SK-N-SH treated with all-trans-retinoic acid at 6 μM for 48 hours (cell line): Measurements from ENCODE around the gene MAP2.

Experiments used
- ATAC-seq: fragments of 200-7000 bp; cut with Tn5 transposase; 3 replicates; pipeline ENCODE4 v1.9.1; 2020; ENCODE audit warnings: mild to moderate bottlenecking, moderate library complexity
- ARNTL ChIP-seq: fragments of 450-650 bp; formaldehyde crosslinking; IDR thresholded peaks from 2 replicates; pipeline ENCODE4 v1.5.0; 2020; ENCODE audit warnings: low read depth, mild to moderate bottlenecking, moderate library complexity, borderline replicate concordance
- BACH2 ChIP-seq: fragments of 250-450 bp; sonication (Bioruptor Pico); IDR thresholded peaks from 2 replicates; pipeline ENCODE4 v1.9.0; 2021; ENCODE audit warnings: mild to moderate bottlenecking, borderline replicate concordance
- CREB5 ChIP-seq: fragments of 250-450 bp; sonication (Bioruptor Pico); IDR thresholded peaks from 2 replicates; pipeline ENCODE4 v1.5.1; 2020; ENCODE audit warnings: low read depth, mild to moderate bottlenecking, moderate library complexity
- CSDC2 ChIP-seq: fragments of 250-450 bp; sonication (Bioruptor Pico); IDR thresholded peaks from 2 replicates; pipeline ENCODE4 v1.5.0; 2020; ENCODE audit warnings: mild to moderate bottlenecking, moderate library complexity
- CSRNP3 ChIP-seq: fragments of 250-450 bp; sonication (Bioruptor Pico); IDR thresholded peaks from 2 replicates; pipeline ENCODE4 v1.5.1; 2021; ENCODE audit warnings: mild to moderate bottlenecking, moderate library complexity
- ESRRG ChIP-seq: fragments of 250-450 bp; sonication (Bioruptor Pico); IDR thresholded peaks from 2 replicates; pipeline ENCODE4 v1.6.1; 2021; ENCODE audit warnings: mild to moderate bottlenecking
- GLIS3 ChIP-seq: fragments of 250-450 bp; sonication (Bioruptor Pico); IDR thresholded peaks from 2 replicates; pipeline ENCODE4 v1.5.0; 2020; ENCODE audit warnings: mild to moderate bottlenecking, moderate library complexity
- ISL1 ChIP-seq: fragments of 250-450 bp; sonication (Bioruptor Pico); IDR thresholded peaks from 2 replicates; pipeline ENCODE4 v2.1.2; 2022; ENCODE audit warnings: mild to moderate bottlenecking, moderate library complexity
- OSR1 ChIP-seq: fragments of 250-450 bp; sonication (Bioruptor Pico); IDR thresholded peaks from 2 replicates; pipeline ENCODE4 v1.8.0; 2022; ENCODE audit warnings: moderate library complexity, mild to moderate bottlenecking, inconsistent platforms
- PPARA ChIP-seq: fragments of 250-450 bp; sonication (Bioruptor Pico); IDR thresholded peaks from 2 replicates; pipeline ENCODE4 v1.5.0; 2020; ENCODE audit warnings: mild to moderate bottlenecking, borderline replicate concordance
- RARB ChIP-seq: fragments of 250-450 bp; sonication (Bioruptor Pico); IDR thresholded peaks from 2 replicates; pipeline ENCODE4 v1.8.0; 2021; ENCODE audit warnings: mild to moderate bottlenecking, moderate library complexity
- SNAI2 ChIP-seq: fragments of 250-450 bp; sonication (Bioruptor Pico); IDR thresholded peaks from 2 replicates; pipeline ENCODE4 v1.5.0; 2020; ENCODE audit warnings: mild to moderate bottlenecking, moderate library complexity
- TCF4 ChIP-seq: fragments of 250-450 bp; sonication (Bioruptor Pico); IDR thresholded peaks from 2 replicates; pipeline ENCODE4 v1.8.0; 2021; ENCODE audit warnings: mild to moderate bottlenecking, moderate library complexity, borderline replicate concordance
- TOX ChIP-seq: fragments of 250-450 bp; sonication (Bioruptor Pico); IDR thresholded peaks from 2 replicates; pipeline ENCODE4 v1.8.0; 2021; ENCODE audit warnings: mild to moderate bottlenecking, moderate library complexity, borderline replicate concordance
- ZC3H10 ChIP-seq: fragments of 250-450 bp; sonication (Bioruptor Pico); IDR thresholded peaks from 2 replicates; pipeline ENCODE4 v1.5.1; 2021; ENCODE audit warnings: mild to moderate bottlenecking, moderate library complexity
- ZFP30 ChIP-seq: fragments of 450-650 bp; formaldehyde crosslinking; IDR thresholded peaks from 2 replicates; pipeline ENCODE4 v1.5.0; 2022; ENCODE audit warnings: mild to moderate bottlenecking, moderate library complexity
- ZNF565 ChIP-seq: fragments of 450-650 bp; formaldehyde crosslinking; conservative IDR thresholded peaks from 2 replicates; pipeline ENCODE4 v1.5.0; 2020; ENCODE audit warnings: low read depth, mild to moderate bottlenecking, moderate library complexity
- ZNF70 ChIP-seq: fragments of 450-650 bp; formaldehyde crosslinking; IDR thresholded peaks from 2 replicates; pipeline ENCODE4 v1.5.0; 2020; ENCODE audit warnings: mild to moderate bottlenecking, moderate library complexity
- ZNF8 ChIP-seq: fragments of 450-650 bp; formaldehyde crosslinking; IDR thresholded peaks from 2 replicates; pipeline ENCODE4 v1.5.0; 2020; ENCODE audit warnings: mild to moderate bottlenecking, moderate library complexity
- TF ChIP-seq, protein P1 (sequence below): fragments of 250-450 bp; sonication (Bioruptor Pico); IDR thresholded peaks from 2 replicates; pipeline ENCODE4 v1.8.0; 2021; ENCODE audit warnings: low read depth, mild to moderate bottlenecking, moderate library complexity, borderline replicate concordance
- TF ChIP-seq, protein P2 (sequence below): fragments of 250-450 bp; sonication (Bioruptor Pico); IDR thresholded peaks from 2 replicates; pipeline ENCODE4 v1.8.0; 2020; ENCODE audit warnings: mild to moderate bottlenecking, moderate library complexity, borderline replicate concordance

MAP2 gene

DNA sequence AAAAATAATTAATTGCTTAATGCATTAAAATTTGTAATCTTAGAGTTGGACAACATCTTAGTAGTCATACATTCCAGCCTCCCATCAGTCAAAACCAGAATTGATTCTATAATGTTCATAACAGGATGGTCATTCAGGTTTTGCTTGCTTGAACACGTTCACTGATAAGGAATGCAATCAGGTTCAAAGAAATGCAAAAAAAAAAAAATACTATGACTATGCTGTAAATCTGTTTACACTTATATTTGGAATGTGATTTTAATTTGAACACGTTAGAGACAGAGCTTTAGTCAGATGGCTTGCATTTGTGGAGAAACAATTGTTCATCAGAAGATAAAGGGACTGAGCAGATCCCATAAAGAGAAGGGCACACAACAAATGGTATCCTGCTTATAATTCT, 216.5 kb downstream of the MAP2 start:
- TF ChIP-seq BACH2 (CRISPR knock-in tag) (no peak), OSR1 (CRISPR knock-in tag) (no peak), ZC3H10 (CRISPR knock-in tag) (no peak), CREB5 (no peak), ARNTL (CRISPR knock-in tag) (no peak), ISL1 (CRISPR knock-in tag) (no peak), GLIS3 (CRISPR knock-in tag) (no peak), TOX (CRISPR knock-in tag) (no peak), SNAI2 (CRISPR knock-in tag) (no peak), CSRNP3 (CRISPR knock-in tag) (no peak), CSDC2 (no peak), PPARA (CRISPR knock-in tag) (no peak), TCF4 (CRISPR knock-in tag) (no peak), RARB (no peak), ZNF565 (CRISPR knock-in tag) (no peak), ZFP30 (CRISPR knock-in tag) (no peak)
- TF ChIP-seq, protein P1, sequence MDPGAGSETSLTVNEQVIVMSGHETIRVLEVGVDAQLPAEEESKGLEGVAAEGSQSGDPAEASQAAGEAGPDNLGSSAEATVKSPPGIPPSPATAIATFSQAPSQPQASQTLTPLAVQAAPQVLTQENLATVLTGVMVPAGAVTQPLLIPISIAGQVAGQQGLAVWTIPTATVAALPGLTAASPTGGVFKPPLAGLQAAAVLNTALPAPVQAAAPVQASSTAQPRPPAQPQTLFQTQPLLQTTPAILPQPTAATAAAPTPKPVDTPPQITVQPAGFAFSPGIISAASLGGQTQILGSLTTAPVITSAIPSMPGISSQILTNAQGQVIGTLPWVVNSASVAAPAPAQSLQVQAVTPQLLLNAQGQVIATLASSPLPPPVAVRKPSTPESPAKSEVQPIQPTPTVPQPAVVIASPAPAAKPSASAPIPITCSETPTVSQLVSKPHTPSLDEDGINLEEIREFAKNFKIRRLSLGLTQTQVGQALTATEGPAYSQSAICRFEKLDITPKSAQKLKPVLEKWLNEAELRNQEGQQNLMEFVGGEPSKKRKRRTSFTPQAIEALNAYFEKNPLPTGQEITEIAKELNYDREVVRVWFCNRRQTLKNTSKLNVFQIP (CRISPR knock-in tag): no peak
- TF ChIP-seq, protein P2, sequence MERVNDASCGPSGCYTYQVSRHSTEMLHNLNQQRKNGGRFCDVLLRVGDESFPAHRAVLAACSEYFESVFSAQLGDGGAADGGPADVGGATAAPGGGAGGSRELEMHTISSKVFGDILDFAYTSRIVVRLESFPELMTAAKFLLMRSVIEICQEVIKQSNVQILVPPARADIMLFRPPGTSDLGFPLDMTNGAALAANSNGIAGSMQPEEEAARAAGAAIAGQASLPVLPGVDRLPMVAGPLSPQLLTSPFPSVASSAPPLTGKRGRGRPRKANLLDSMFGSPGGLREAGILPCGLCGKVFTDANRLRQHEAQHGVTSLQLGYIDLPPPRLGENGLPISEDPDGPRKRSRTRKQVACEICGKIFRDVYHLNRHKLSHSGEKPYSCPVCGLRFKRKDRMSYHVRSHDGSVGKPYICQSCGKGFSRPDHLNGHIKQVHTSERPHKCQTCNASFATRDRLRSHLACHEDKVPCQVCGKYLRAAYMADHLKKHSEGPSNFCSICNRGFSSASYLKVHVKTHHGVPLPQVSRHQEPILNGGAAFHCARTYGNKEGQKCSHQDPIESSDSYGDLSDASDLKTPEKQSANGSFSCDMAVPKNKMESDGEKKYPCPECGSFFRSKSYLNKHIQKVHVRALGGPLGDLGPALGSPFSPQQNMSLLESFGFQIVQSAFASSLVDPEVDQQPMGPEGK (CRISPR knock-in tag): no peak
- no peak for ATAC-seq

DNA sequence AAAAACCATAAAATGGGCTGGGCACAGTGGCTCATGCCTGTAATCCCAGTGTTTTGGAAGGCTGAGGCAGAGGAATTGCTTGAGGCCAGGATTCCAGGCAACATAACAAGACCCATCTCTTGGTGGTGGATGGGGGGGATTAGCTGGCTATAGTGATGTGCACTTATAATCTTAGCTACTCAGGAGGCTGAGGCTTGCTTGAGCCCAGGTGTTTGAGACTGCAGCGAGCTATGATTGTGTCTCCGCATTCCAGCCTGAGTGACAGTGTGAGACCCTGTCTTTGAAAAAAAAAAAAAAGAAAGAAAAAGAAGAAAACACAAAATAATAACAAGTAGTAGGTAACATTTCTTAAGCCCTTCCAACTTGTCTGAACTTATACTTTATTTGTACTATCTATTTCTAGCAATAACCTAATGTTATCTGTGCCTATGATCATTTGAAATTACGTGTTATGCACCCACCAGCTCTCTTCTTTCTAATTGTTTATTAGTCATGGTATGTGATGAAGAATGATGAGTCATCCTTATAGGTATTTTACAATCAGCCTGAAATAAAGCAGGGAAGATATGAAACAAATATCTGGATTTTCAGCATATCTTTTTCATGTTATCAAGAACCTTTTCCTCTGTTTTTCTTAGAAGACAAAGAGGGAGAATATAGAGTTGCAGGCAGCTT, 218.4 kb downstream of the MAP2 start:
- ATAC-seq: peak; percentile 38; the same call in 2 of the 3 replicates
- no peak for TF ChIP-seq CSRNP3 (CRISPR knock-in tag)
- TF ChIP-seq OSR1 (CRISPR knock-in tag): no peak
- TF ChIP-seq, protein P2 (CRISPR knock-in tag): no peak
- peak; percentile 47; the same call in 1 of the 2 replicates for TF ChIP-seq ISL1 (CRISPR knock-in tag)
- TF ChIP-seq ZNF8 (CRISPR knock-in tag): no peak
- TF ChIP-seq PPARA (CRISPR knock-in tag): no peak
- TF ChIP-seq ZNF70 (CRISPR knock-in tag): no peak
- TF ChIP-seq ESRRG: no peak
